ENCODE measurements around the gene SYK.

Gene SYK

GRCh38 chr9:90907056-90907445, 105.4 kb downstream of the SYK start:
- DNase-seq (ENCODE audit: low read depth), result no peak
- TF ChIP-seq, protein P1, sequence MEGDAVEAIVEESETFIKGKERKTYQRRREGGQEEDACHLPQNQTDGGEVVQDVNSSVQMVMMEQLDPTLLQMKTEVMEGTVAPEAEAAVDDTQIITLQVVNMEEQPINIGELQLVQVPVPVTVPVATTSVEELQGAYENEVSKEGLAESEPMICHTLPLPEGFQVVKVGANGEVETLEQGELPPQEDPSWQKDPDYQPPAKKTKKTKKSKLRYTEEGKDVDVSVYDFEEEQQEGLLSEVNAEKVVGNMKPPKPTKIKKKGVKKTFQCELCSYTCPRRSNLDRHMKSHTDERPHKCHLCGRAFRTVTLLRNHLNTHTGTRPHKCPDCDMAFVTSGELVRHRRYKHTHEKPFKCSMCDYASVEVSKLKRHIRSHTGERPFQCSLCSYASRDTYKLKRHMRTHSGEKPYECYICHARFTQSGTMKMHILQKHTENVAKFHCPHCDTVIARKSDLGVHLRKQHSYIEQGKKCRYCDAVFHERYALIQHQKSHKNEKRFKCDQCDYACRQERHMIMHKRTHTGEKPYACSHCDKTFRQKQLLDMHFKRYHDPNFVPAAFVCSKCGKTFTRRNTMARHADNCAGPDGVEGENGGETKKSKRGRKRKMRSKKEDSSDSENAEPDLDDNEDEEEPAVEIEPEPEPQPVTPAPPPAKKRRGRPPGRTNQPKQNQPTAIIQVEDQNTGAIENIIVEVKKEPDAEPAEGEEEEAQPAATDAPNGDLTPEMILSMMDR (IDR thresholded peaks at IDR 0.05; ENCODE audit: insufficient read depth, low read depth, low read length, missing control alignments), result no peak
- H3K4me3 ChIP-seq (ENCODE audit: low read depth, low read length), result no peak overlapping the region

DNA sequence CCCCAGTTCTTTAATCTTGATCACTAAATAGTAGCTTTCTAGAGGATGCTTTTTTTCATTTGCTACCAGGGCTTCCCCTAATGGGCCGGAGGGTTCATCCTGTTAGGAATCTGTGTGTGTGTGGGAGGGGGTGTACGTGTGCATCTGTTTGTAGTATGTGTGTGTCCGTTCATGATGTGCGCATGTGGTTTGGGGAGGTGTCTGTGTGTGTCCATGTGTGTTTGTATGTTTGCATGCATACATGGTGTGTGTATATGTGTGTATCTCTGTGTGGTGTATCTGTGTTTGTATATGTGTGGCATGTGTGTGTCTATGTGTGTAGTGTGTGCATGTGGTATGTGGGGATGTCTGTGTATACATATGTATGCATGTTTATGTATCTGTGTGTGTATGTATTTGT, 106.2 kb downstream of the SYK start:
- no peak for DNase-seq (ENCODE audit: low read depth)
- TF ChIP-seq, protein P1 (IDR thresholded peaks at IDR 0.05; ENCODE audit: insufficient read depth, low read depth, low read length, missing control alignments), result no peak
- H3K4me3 ChIP-seq (ENCODE audit: low read depth, low read length), result no peak overlapping the region

DNA sequence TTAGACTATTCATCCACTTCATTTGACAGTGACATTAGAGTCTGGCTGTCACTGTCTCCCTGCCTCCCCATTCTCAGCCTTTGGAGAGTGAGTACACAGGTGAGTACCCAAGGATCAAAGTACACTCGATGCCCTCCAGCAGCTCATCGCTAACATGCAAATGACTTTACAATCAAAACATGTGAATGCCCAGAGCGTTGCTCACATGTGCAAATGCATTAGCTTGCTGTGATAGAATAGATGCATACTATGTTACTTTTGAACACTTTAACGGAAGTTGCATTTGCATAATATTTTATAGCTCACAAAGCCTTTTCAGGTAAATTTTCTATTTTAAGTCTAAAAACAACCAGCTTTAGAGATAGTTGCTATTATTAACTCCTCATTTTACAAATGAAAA, 107.6 kb downstream of the SYK start:
- TF ChIP-seq, protein P1 (IDR thresholded peaks at IDR 0.05; ENCODE audit: insufficient read depth, low read depth, low read length, missing control alignments), result no peak
- peak; percentile 41 for DNase-seq (ENCODE audit: low read depth)

DNA sequence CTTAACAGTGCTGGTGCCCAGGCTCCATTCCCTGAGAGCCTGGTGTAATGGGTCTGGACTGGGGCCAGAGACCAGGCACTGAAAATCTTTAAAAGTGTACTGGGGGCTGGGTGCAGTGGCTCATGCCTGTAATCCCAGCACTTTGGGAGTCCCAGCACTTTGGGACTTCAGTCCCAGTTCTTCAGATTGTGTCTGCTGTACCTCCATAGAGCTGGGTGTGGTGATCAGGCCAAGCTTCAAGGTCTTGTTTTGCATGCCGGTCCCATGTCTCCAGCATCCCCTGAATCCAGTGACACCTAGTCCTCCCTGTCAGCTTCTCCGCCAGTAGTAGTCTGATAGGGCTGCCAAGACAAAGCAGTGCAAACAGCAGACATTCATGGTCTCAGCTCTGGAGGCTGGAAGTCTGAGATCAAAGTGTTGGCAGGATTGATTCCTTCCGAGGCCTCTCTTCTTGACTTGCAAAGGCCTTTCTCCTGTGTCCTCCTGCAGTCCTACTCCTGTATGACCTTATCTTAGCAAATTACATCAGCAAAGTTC, 108.2 kb downstream of the SYK start:
- TF ChIP-seq, protein P1 (IDR thresholded peaks at IDR 0.05; ENCODE audit: insufficient read depth, low read depth, low read length, missing control alignments), result no peak
- DNase-seq (ENCODE audit: low read depth), result no peak
- H3K4me3 ChIP-seq (ENCODE audit: low read depth, low read length), result no peak overlapping the region

More for the DNA sequence above, 107.6 kb downstream of the SYK start:
- no peak overlapping the region for H3K4me3 ChIP-seq (ENCODE audit: low read depth, low read length)

DNA sequence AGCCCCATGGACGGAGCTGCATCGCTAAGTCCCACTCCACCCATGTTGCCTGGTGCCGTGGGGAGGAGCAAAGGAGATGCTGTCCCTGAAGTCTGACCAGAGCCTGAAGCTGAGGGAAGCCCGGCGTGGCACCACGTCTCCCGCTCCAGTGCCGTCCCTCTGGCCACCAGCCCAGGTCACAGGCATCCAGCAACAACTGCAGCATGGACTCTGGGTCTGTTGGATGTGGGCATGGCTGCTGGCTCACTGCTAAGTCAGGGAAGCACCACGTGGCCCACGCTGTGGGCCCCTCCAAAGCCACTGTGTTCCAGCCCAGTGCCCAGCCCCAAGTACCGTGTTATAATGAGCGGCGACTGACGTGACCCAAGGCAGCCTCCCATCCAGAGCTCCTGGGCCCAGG, 112.6 kb downstream of the SYK start:
- TF ChIP-seq, protein P1 (IDR thresholded peaks at IDR 0.05; ENCODE audit: insufficient read depth, low read depth, low read length, missing control alignments), result no peak
- H3K4me3 ChIP-seq (ENCODE audit: low read depth, low read length), result no peak overlapping the region

DNA sequence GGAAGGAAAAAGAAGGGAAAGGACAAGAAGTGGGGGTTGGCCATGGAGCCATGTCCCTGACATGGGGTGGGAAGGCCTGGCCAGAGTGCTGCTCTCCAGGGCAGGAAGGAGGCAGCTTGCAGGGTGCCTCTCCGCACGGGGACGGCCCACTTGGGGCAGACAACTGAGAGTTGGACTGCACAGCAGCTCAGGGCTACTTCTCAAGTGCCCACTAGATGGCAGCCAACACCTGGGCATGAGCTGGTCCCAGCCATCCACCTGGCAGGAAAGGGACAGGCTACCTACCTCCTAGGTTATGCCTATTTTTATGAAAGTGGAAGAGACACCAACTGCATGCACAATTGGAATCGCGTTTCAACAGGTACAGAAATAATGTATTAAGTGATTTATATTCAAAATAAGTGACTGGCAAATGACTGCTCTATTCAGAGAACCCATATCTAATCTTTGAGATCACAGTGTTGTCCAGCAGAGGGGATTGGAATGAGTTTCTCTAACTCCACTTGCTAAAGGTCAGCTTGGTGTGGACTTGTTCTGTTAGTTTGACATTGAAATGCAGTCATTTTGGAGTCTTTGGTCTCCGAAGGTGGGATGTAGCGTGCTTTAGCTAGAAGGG, 113.4 kb downstream of the SYK start:
- DNase-seq (ENCODE audit: low read depth), result peak; percentile 89
- no peak overlapping the region for H3K4me3 ChIP-seq (ENCODE audit: low read depth, low read length)
- TF ChIP-seq, protein P1 (IDR thresholded peaks at IDR 0.05; ENCODE audit: insufficient read depth, low read depth, low read length, missing control alignments), result peak; percentile 84

More for the DNA sequence above, 112.6 kb downstream of the SYK start:
- DNase-seq (ENCODE audit: low read depth), result no peak

DNA sequence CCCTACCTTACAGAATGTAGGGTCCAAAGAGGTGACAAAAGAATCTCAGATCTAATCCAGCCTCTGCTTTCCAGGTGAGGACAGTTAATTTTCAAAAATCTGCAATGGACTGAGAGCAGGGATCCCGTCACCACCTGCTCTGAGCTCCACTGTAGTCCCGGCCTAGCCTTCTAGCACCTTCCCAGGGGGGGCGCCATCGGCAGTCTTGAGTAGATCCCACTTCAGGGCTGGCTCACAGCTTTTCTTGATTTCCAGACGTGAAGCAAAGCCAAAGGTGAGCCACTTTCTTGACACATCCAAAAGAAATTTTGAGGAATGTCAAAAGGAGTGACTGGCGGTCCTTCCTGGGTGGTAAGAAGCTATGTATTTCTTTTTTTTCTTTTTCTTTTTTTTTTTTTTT, 114.1 kb downstream of the SYK start:
- peak; percentile 41 for DNase-seq (ENCODE audit: low read depth)
- TF ChIP-seq, protein P1 (IDR thresholded peaks at IDR 0.05; ENCODE audit: insufficient read depth, low read depth, low read length, missing control alignments), result peak; percentile 21
- no peak overlapping the region for H3K4me3 ChIP-seq (ENCODE audit: low read depth, low read length)

All from GM12865 (cell line).